GM23338 (cell line): Measurements from ENCODE around the gene FKBP7.

Source experiments
- ETS1 ChIP-seq: IDR thresholded peaks from 2 replicates; pipeline ENCODE4 v1.6.1; 2016; ENCODE audit warnings: antibody characterized with exemption
- EZH2 ChIP-seq: fragments of 200-600 bp; sonication (generic); IDR thresholded peaks from one replicate; pipeline ENCODE4 v1.8.0; 2017; ENCODE audit warnings: antibody characterized with exemption, mild to moderate bottlenecking, low read depth; ENCODE audit not compliant: unreplicated experiment
- EZH2phosphoT487 ChIP-seq: fragments of 200-600 bp; sonication (generic); IDR thresholded peaks from one replicate; pipeline ENCODE4 v1.8.1; 2018; ENCODE audit warnings: antibody characterized with exemption; ENCODE audit not compliant: unreplicated experiment
- JUNB ChIP-seq: IDR thresholded peaks from one replicate; pipeline ENCODE4 v1.6.1; 2016; ENCODE audit warnings: antibody characterized with exemption; ENCODE audit not compliant: unreplicated experiment
- NANOG ChIP-seq: IDR thresholded peaks from 2 replicates; pipeline ENCODE4 v1.6.1; 2016; ENCODE audit warnings: antibody characterized with exemption, borderline replicate concordance
- POLR2AphosphoS5 ChIP-seq: IDR thresholded peaks from 2 replicates; pipeline ENCODE4 v1.6.1; 2016; ENCODE audit warnings: antibody characterized with exemption, low read depth
- STAT1 ChIP-seq: IDR thresholded peaks from one replicate; pipeline ENCODE4 v1.6.1; 2016; ENCODE audit warnings: antibody characterized with exemption; ENCODE audit not compliant: unreplicated experiment
- ZNF331 ChIP-seq: fragments of 250-450 bp; sonication (Bioruptor Pico); IDR thresholded peaks from 2 replicates; pipeline ENCODE4 v1.5.0; 2020; ENCODE audit warnings: low read depth, mild to moderate bottlenecking, moderate library complexity
- TF ChIP-seq, protein P1 (sequence below): IDR thresholded peaks from one replicate; pipeline ENCODE4 v1.6.1; 2018; ENCODE audit warnings: antibody characterized with exemption; ENCODE audit not compliant: unreplicated experiment
- TF ChIP-seq, protein P2 (sequence below), 2 experiments: fragments of 200-600 bp in 1 of 2; sonication (generic) in 1 of 2; conservative IDR thresholded peaks; 2 replicates each; pipeline versions ENCODE4 v1.5.1 to v1.6.1; 2016 to 2017; ENCODE audit warnings: antibody characterized with exemption in 2 of 2, low read depth in 2 of 2, mild to moderate bottlenecking in 2 of 2, moderate library complexity in 1 of 2

GRCh38 chr2:178521304-178522150 is 43.1 kb upstream of the FKBP7 start:
- TF ChIP-seq POLR2AphosphoS5 (no peak), EZH2phosphoT487 (no peak), JUNB (no peak), EZH2 (no peak), ETS1 (no peak), STAT1 (no peak), ZNF331 (CRISPR knock-in tag) (no peak), NANOG (no peak)
- TF ChIP-seq, protein P1, sequence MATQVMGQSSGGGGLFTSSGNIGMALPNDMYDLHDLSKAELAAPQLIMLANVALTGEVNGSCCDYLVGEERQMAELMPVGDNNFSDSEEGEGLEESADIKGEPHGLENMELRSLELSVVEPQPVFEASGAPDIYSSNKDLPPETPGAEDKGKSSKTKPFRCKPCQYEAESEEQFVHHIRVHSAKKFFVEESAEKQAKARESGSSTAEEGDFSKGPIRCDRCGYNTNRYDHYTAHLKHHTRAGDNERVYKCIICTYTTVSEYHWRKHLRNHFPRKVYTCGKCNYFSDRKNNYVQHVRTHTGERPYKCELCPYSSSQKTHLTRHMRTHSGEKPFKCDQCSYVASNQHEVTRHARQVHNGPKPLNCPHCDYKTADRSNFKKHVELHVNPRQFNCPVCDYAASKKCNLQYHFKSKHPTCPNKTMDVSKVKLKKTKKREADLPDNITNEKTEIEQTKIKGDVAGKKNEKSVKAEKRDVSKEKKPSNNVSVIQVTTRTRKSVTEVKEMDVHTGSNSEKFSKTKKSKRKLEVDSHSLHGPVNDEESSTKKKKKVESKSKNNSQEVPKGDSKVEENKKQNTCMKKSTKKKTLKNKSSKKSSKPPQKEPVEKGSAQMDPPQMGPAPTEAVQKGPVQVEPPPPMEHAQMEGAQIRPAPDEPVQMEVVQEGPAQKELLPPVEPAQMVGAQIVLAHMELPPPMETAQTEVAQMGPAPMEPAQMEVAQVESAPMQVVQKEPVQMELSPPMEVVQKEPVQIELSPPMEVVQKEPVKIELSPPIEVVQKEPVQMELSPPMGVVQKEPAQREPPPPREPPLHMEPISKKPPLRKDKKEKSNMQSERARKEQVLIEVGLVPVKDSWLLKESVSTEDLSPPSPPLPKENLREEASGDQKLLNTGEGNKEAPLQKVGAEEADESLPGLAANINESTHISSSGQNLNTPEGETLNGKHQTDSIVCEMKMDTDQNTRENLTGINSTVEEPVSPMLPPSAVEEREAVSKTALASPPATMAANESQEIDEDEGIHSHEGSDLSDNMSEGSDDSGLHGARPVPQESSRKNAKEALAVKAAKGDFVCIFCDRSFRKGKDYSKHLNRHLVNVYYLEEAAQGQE = no peak
- TF ChIP-seq, protein P2, sequence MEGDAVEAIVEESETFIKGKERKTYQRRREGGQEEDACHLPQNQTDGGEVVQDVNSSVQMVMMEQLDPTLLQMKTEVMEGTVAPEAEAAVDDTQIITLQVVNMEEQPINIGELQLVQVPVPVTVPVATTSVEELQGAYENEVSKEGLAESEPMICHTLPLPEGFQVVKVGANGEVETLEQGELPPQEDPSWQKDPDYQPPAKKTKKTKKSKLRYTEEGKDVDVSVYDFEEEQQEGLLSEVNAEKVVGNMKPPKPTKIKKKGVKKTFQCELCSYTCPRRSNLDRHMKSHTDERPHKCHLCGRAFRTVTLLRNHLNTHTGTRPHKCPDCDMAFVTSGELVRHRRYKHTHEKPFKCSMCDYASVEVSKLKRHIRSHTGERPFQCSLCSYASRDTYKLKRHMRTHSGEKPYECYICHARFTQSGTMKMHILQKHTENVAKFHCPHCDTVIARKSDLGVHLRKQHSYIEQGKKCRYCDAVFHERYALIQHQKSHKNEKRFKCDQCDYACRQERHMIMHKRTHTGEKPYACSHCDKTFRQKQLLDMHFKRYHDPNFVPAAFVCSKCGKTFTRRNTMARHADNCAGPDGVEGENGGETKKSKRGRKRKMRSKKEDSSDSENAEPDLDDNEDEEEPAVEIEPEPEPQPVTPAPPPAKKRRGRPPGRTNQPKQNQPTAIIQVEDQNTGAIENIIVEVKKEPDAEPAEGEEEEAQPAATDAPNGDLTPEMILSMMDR (conservative IDR thresholded peaks at IDR 0.05; ENCODE audit: low read depth in 2 of 2) = no peak
